ENCODE data around the gene HMSD. TPM values are rescaled to one million over a fixed set of nuclear protein-coding genes. Genes with fewer than 3 reads are reported as not detected.

HMSD gene
- polyA plus RNA-seq, 4 donors: 1.4 to 2.8 (median 1.8) TPM

DNA sequence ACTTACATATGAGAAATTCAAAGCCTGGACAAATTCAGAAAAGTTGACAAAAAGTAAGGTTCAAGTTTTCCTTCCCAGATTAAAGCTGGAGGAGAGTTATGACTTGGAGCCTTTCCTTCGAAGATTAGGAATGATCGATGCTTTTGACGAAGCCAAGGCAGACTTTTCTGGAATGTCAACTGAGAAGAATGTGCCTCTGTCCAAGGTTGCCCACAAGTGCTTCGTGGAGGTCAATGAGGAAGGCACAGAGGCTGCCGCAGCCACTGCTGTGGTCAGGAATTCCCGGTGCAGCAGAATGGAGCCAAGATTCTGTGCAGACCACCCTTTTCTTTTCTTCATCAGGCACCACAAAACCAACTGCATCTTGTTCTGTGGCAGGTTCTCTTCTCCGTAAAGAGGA is 37.8 kb downstream of the HMSD start:
- no peak for DNase-seq (ENCODE audit: low read depth in 4 of 4, low spot score in 3 of 4)

DNA sequence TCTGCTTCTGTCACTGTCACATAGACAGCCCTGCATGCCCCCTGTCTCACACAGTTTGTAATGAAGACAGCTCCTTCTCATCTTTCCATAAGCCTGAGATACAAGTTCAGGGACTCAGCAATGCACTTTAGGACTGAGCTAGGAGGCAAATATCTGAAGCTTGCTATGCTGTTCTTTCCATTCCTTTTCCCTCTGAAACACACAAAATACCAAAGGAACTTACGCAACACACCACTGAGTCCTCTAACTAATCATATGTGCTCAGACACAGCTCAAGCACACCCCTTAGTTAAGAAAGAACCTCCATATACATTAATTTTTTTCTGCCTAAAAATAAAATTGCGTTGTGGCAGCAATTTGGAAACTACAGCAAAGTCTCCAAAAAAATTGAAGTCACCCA is 38.6 kb downstream of the HMSD start:
- no peak for DNase-seq (ENCODE audit: low read depth in 4 of 4, low spot score in 3 of 4)

DNA sequence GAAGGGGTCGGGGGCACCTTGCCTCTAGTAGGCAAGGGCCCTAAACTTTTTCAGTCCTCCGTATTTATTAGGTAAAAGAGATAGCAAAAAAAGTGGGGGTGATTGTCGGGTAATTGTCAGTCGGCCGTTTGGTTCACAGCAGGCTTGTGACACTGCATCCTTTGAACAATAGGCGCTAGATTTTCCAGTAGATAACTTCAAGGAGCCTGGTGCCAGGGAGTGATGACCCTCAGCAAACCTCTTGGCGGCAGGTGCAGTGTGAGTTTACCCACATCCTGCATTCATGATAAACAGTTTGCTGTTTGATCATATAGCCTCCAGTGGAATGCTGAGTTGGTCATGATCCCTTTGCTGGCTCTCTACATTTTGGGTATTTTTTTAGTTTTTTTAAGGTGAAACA is 43.6 kb downstream of the HMSD start:
- DNase-seq (ENCODE audit: low read depth in 4 of 4, low spot score in 3 of 4): no peak

DNA sequence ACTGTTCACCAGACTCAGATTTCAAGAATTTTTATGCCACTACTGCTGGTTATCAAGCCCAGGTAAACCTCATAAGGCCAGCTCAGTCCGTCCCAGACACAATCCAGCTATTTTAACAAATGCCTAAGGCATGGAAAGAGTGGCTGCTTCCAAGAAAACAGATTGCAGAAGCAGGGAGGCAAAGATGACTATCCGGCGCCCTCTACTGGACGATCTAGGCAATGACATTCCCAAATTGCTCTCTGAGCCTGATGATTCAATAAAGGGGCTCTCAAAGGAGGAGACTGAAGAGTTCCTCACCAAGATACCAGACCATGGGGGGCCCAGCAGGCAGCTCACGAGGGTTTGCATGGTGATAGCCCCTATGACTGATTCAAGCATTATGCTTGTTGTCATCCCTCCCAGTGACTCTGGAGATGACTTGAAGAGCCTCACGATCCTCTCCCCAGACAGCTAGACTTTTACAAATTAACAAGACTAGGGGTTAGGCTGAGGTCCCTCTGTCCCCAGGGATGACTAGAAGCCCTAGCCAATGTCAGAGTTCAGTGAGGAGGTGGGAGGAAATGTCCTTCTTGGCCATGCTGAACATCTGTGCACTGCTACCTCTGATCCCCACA is 45.8 kb downstream of the HMSD start:
- DNase-seq (ENCODE audit: low read depth in 4 of 4, low spot score in 3 of 4): peak in 3 of 4 donors; percentile 8 to 27 (median 26)

DNA sequence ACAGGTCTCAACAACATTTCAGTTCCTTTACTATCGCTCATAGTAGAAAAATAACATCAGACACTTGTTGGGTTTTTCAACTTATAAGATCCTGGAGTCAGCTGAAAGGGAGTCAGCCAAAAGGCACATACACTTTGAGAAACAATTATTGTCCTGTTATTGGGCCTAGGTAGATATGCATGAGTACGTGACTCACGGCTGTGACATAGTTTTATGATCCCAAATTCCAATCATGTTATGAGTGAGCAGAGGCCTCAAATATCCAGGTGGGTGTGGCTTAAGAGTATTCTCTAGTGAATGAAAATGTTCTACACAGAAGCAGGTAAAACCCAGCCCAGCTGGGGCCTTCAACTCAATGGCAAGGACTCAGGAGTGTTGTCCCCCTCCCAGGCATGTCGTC is 47.9 kb downstream of the HMSD start:
- DNase-seq (ENCODE audit: low read depth in 4 of 4, low spot score in 3 of 4): no peak

DNA sequence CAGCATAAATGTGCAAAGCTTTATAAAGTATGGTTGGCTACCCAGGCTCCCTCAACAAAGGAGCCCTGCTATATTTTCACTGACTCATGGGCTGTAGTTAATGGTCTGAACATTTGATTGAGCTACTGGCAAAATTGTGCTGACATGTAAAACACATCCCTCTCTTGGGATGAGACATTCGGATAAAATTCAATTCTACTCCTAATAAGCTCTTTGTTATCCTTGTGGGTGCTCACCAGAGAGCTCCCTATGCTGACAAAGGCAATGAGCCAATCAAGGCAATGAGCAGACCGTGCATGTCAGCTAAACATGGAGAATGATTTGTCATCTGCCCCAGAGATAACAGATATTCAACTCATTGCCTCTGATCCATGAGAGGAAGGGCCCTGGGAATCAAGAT is 48.5 kb downstream of the HMSD start:
- no peak for DNase-seq (ENCODE audit: low read depth in 4 of 4, low spot score in 3 of 4)

DNA sequence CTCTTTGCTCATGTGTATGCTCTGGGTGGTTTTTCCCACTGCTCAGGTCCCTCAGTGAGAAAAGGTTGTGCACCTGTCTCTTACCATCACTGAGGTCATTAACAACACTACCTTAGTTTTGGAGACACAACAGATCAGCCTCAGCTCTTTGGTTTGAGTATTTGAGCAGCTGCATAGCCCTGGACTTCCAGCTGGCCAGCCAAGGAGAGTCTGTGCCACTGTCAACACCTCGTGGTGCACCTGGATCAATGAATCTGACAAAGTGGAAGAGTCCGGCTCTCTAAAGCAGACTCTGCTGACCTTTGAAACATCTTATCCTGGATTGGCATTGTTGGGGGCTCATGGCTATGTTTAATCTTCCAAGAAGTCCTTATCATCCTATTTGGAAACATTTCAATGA is 50.8 kb downstream of the HMSD start:
- no peak for DNase-seq (ENCODE audit: low read depth in 4 of 4, low spot score in 3 of 4)

DNA sequence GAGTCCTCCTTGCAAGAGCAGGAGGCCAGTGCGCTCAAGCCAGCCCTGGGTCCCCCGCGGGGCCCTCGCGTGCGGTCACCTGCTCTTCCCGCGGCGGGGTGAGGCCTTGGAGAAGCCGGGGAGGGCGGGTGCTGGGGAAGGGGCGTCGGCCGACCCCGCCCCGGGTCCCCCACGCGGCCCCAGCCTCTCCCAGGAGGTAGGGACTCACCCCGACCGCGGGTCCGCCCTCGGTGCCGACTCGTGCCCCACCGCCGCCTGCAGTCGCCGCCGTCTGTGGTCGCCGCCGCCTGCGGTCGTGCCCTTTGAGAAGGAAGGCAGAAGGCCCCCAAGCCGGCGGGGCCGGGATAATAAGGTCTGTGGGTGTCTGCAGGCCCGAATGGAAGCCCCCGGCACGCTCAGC is 53.5 kb downstream of the HMSD start:
- no peak for DNase-seq (ENCODE audit: low read depth in 4 of 4, low spot score in 3 of 4)

DNA sequence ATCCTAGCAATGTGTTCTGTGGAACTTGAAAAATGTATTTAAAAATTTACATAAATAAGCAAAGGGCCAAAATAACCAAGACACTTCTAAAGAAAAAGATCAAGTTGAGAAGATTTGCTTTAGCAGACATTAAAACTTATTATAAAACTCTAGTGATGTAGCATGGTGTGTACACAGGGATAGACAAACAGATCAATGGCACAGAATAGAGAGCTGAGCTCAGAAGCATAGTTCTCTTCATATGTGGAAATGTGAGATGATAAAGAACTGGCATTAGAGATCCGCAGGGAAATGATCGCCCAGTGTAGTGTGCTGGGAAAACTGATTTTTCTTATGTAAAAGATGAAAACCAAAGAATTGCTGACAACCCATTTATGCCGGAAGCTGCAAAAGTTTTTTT is 60.2 kb downstream of the HMSD start:
- no peak for DNase-seq (ENCODE audit: low read depth in 4 of 4, low spot score in 3 of 4)

Other genes starting within 250 kb of the HMSD start
- not detected for gene SERPINB11, start 246.3 kb upstream of the HMSD start, polyA plus RNA-seq (ENCODE audit: insufficient read length in 4 of 4)
- gene SERPINB7, start 173.9 kb upstream of the HMSD start, polyA plus RNA-seq (ENCODE audit: insufficient read length in 4 of 4): under 1 TPM; 0.55 to 0.90 (median 0.65) TPM
- gene SERPINB2, start 61.6 kb upstream of the HMSD start, polyA plus RNA-seq (ENCODE audit: insufficient read length in 4 of 4): under 1 TPM in 3 of 4 donors, not detected in 1; 0.14 to 0.34 (median 0.19) TPM
- gene SERPINB10, start 41.3 kb upstream of the HMSD start, polyA plus RNA-seq (ENCODE audit: insufficient read length in 4 of 4): under 1 TPM in 3 of 4 donors, not detected in 1; 0.04 to 0.34 (median 0.08) TPM
- gene SERPINB8, start 20.8 kb downstream of the HMSD start, polyA plus RNA-seq (ENCODE audit: insufficient read length in 4 of 4): 1 to 10 TPM; 4.1 to 5.7 (median 4.4) TPM
- gene LINC00305, start 199.8 kb downstream of the HMSD start, polyA plus RNA-seq (ENCODE audit: insufficient read length in 4 of 4): 1 to 10 TPM; 1.2 to 7.4 (median 4.1) TPM